D721Med (cell line): ENCODE data around the gene CEBPB.
"Not testable (repeated sequence)": the region's sequence is repeated elsewhere in the genome, so short reads cannot be mapped to it uniquely, and the experiment has no call there.

Experiments used
- DNase-seq: peaks from one replicate; pipeline ENCODE4 v3.0.0; 2011; ENCODE audit warnings: low spot score; ENCODE audit not compliant: insufficient read length
- FAIRE-seq: peaks from 2 replicates; lab custom pipeline; 2011; peaks lifted over from hg19 to GRCh38; lab: Jason Lieb, UNC
- CTCF ChIP-seq: IDR thresholded peaks from 2 replicates; pipeline ENCODE4 v1.5.1; 2012; ENCODE audit warnings: mild to moderate bottlenecking, control low read depth; ENCODE audit not compliant: insufficient read depth; ENCODE audit errors: missing control alignments

The CEBPB gene

GRCh38 chr20:50199703-50200102 is 9.1 kb downstream of the CEBPB start:
- no peak for DNase-seq
- no peak for TF ChIP-seq CTCF
- no peak for FAIRE-seq

GRCh38 chr20:50200482-50201104 is 10.0 kb downstream of the CEBPB start:
- FAIRE-seq = no peak
- no peak for TF ChIP-seq CTCF

GRCh38 chr20:50201710-50202109 is 11.1 kb downstream of the CEBPB start:
- FAIRE-seq, DNase-seq: not testable (repeated sequence)

More at GRCh38 chr20:50200482-50201104, 10.0 kb downstream of the CEBPB start:
- no peak for DNase-seq

- no peak for TF ChIP-seq CTCF
- no peak for FAIRE-seq
Observed at GRCh38 chr20:50202677-50203076, 12.0 kb downstream of the CEBPB start.

GRCh38 chr20:50203951-50204937 is 13.6 kb downstream of the CEBPB start:
- FAIRE-seq (no peak), DNase-seq (no peak)
- no peak for TF ChIP-seq CTCF

More at GRCh38 chr20:50202677-50203076, 12.0 kb downstream of the CEBPB start:
- DNase-seq = no peak

- TF ChIP-seq CTCF = no peak
- no peak for FAIRE-seq
- DNase-seq = no peak
Observed at GRCh38 chr20:50207026-50207425, 16.4 kb downstream of the CEBPB start.

- FAIRE-seq (no peak), DNase-seq (no peak)
- TF ChIP-seq CTCF = no peak
Observed at GRCh38 chr20:50208085-50208491, 17.5 kb downstream of the CEBPB start.

- FAIRE-seq = not testable (repeated sequence)
Observed at GRCh38 chr20:50208815-50209214, 18.2 kb downstream of the CEBPB start.

More at GRCh38 chr20:50208815-50209214, 18.2 kb downstream of the CEBPB start:
- DNase-seq = not testable (repeated sequence)
